NCI-H524 treated with DMSO at 0.1 percent for 48 hours (cell line): Measurements from ENCODE around the gene SLC34A3.

Experiments used
- DNase-seq: peaks from one replicate; lab custom pipeline; 2025; lab: John Stamatoyannopoulos, UW

The SLC34A3 gene

DNA sequence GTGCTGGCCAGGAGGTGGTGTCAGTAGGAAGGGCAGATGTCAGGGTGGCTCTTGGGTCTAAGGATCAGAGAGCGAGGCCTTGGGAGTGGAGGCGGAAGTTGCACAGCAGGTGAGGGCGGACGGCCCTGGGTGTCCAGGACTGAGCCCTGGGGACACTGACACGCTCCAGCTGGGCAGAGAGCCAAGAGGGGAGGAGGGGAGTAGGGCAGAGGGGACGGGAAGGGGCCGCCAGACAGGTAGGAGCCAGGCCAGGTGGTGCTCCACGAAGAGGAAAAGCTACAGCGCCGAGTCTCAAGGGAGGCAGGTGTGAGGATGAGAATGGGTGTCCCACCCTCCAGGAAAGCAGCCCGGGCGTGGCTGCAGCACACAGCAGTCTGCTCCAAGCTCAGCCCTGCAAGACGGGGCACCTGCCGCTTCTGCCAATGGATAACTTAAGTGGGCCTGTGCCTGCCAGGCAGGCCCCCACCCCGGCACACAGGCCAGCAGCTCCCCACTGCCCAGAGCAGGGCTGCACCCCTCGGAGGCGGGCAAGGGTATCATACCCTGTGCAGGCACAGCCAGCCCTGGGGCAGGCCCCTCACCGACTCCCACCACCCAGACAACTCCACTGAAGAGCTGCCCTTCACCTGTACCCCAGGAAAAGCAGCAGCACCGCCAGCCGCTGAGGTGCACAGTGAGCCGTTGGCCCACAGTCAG, 35.0 kb upstream of the SLC34A3 start:
- DNase-seq = no peak

- DNase-seq = no peak
Observed at GRCh38 chr9:137198051-137198901, 32.4 kb upstream of the SLC34A3 start.

GRCh38 chr9:137198902-137199283, 31.8 kb upstream of the SLC34A3 start:
- DNase-seq = no peak

GRCh38 chr9:137199411-137200121, 31.1 kb upstream of the SLC34A3 start:
- DNase-seq = no peak

- DNase-seq = peak; percentile 95
Observed at GRCh38 chr9:137200311-137201204, 30.1 kb upstream of the SLC34A3 start, which contains the start of gene TPRN. TPRN (minus strand) TSS chr9:137200741; CDS start chr9:137200711, 30 bp downstream.

- DNase-seq = no peak
Observed at GRCh38 chr9:137201205-137201868, 29.4 kb upstream of the SLC34A3 start.

- DNase-seq = no peak
Observed at GRCh38 chr9:137202966-137203365, 27.7 kb upstream of the SLC34A3 start.

DNA sequence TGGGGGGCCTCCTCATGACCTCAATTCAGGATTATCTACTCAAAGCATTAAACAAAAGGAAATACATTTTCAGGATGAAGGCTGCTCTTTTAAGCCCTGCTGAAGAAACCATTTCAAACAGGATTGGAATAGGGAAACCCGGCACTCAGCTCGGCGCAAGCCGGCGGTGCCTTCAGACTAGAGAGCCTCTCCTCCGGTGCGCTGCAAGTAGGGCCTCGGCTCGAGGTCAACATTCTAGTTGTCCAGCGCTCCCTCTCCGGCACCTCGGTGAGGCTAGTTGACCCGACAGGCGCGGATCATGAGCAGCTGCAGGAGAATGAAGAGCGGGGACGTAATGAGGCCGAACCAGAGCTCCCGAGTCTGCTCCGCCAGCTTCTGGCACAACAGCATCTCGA, 26.0 kb upstream of the SLC34A3 start:
- no peak for DNase-seq

- peak; percentile 13 for DNase-seq
Observed at GRCh38 chr9:137205126-137206069, 25.3 kb upstream of the SLC34A3 start, which contains the start of the genes NDOR1 and TMEM203. NDOR1 (plus strand) TSS chr9:137205700; CDS start chr9:137205778, 78 bp downstream. TMEM203 (minus strand) TSS chr9:137205648; CDS start chr9:137205414, 234 bp downstream.

GRCh38 chr9:137206602-137207001, 24.1 kb upstream of the SLC34A3 start:
- DNase-seq = no peak

- DNase-seq = no peak
Observed at GRCh38 chr9:137211532-137211931, 19.2 kb upstream of the SLC34A3 start.

DNA sequence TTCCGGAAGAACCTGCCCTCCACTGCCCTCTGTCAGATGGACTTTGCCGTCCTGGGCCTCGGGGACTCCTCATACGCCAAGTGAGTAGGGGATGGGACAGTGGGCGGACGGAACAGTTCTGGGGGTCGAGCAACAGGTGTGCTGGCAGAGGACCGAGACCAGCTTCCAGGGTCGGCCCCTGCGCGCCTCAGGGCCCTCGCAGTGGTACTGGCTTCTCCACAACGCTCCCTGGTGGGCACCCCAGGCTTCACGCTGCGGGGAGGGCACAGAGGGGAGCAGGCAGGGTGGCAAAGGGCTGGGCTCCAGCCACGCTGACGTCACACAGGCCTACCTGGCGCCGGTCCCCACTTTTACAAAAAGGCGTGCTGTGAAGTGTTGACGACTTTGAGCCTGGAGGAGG, 18.2 kb upstream of the SLC34A3 start:
- DNase-seq = no peak

- DNase-seq = no peak
Observed at GRCh38 chr9:137213160-137214060, 17.3 kb upstream of the SLC34A3 start.

- DNase-seq = no peak
Observed at GRCh38 chr9:137214620-137215019, 16.1 kb upstream of the SLC34A3 start.

- DNase-seq = no peak
Observed at GRCh38 chr9:137215196-137215986, 15.3 kb upstream of the SLC34A3 start.

DNA sequence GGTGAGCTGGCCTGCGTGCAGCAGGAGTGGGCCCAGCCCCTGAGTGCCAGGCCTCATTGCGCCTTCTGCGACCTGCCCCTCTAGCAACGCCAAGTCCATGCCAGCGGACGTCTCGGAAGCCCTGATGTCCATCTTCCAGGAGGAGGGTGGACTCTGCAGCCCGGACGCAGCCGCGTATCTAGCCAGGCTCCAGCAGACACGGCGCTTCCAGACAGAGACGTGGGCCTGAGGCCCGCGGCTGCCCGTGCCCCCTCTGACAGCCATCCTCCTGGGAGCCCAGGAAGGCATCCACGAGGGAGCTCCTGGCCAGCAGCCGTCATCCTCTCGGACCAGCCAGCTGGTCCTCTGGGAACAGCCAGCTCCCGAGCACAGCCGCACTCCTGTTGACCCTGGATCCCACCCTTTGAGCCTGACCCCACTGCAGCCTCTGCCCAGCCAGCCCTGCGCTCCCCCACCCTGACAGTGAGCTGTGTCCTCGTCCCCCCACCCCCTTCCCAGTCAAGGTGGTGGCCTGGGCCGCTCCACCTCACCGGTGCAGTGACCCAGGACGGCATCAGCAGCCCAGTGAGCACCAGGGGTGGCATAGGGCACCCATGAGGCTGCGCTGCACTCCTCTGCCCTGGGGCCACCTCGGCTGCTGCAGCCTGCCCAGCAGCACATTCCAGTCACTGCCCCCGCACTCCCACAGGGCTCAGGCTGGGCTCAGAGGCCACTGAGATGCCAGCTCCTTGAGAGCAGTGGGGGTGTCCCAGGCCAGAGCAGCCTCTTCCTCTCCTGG, 14.3 kb upstream of the SLC34A3 start:
- DNase-seq = no peak
